Upper lobe of left lung (tissue), 4 donors: ENCODE results near the gene CD276.
"Not testable (repeated sequence)": the region's sequence is repeated elsewhere in the genome, so short reads cannot be mapped to it uniquely, and the experiment has no call there.

Experiments used
- EP300 ChIP-seq, 4 donors: sonication (generic); formaldehyde crosslinking; IDR thresholded peaks; one replicate each; pipeline ENCODE4 v1.5.1; 2017; ENCODE audit warnings: antibody characterized with exemption in 4 of 4, control low read depth in 2 of 4
- POLR2A ChIP-seq, 4 donors: fragments of 450-650 bp; IDR thresholded peaks; one replicate each; pipeline ENCODE4 v1.5.1; 2016 to 2017; ENCODE audit warnings: antibody characterized with exemption in 4 of 4, mild to moderate bottlenecking in 2 of 4
- POLR2AphosphoS5 ChIP-seq, 2 donors: sonication (generic); formaldehyde crosslinking; IDR thresholded peaks; one replicate each; pipeline ENCODE4 v1.5.1; 2017; ENCODE audit warnings: antibody characterized with exemption in 2 of 2
- TF ChIP-seq, protein P1 (sequence below), 6 experiments: fragments of 450-650 bp in 4 of 6; fragments of 200-600 bp in 2 of 6; sonication (generic) in 2 of 6; IDR thresholded peaks; one replicate each; pipeline ENCODE4 v1.5.1; 2016 to 2019; ENCODE audit warnings: antibody characterized with exemption in 6 of 6

DNA sequence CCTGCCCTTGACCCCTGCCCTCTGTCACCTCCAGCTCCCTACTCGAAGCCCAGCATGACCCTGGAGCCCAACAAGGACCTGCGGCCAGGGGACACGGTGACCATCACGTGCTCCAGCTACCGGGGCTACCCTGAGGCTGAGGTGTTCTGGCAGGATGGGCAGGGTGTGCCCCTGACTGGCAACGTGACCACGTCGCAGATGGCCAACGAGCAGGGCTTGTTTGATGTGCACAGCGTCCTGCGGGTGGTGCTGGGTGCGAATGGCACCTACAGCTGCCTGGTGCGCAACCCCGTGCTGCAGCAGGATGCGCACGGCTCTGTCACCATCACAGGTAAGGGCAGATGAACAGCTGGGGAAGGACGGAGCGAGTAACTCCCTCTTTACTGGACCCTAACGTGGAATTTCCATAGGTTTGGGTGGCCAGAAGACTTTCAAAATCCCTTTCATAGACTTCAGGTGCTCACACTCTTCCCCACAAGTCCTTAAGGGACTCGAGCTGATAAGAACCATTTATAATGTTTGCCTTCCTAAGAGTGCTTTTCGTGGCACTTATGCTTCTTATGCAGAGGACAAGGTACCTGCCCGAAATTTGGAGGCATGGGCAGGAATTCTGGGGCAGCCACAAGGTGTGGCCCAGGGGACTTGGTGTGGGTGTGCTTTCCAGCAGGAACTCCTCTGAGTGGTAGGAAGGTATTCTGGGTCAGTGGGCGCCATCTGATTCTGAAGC lies 20.1 kb downstream of the CD276 start:
- TF ChIP-seq POLR2A, EP300, POLR2AphosphoS5 (IDR thresholded peaks at IDR 0.05): not testable (repeated sequence)
- TF ChIP-seq, protein P1, sequence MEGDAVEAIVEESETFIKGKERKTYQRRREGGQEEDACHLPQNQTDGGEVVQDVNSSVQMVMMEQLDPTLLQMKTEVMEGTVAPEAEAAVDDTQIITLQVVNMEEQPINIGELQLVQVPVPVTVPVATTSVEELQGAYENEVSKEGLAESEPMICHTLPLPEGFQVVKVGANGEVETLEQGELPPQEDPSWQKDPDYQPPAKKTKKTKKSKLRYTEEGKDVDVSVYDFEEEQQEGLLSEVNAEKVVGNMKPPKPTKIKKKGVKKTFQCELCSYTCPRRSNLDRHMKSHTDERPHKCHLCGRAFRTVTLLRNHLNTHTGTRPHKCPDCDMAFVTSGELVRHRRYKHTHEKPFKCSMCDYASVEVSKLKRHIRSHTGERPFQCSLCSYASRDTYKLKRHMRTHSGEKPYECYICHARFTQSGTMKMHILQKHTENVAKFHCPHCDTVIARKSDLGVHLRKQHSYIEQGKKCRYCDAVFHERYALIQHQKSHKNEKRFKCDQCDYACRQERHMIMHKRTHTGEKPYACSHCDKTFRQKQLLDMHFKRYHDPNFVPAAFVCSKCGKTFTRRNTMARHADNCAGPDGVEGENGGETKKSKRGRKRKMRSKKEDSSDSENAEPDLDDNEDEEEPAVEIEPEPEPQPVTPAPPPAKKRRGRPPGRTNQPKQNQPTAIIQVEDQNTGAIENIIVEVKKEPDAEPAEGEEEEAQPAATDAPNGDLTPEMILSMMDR (IDR thresholded peaks at IDR 0.05): not testable (repeated sequence)
